WI38 (cell line): ENCODE data around the gene PDZD7.

Experiments used
- H3K4me3 ChIP-seq: 2 replicates; pipeline ENCODE4 v1.5.1; 2011; ENCODE audit warnings: low read depth, mild to moderate bottlenecking, control low read depth, low read length
- TF ChIP-seq, protein P1 (sequence below): IDR thresholded peaks from 2 replicates; pipeline ENCODE4 v1.5.1; 2012; ENCODE audit warnings: low read depth, mild to moderate bottlenecking, control low read depth, low read length

Gene PDZD7

DNA sequence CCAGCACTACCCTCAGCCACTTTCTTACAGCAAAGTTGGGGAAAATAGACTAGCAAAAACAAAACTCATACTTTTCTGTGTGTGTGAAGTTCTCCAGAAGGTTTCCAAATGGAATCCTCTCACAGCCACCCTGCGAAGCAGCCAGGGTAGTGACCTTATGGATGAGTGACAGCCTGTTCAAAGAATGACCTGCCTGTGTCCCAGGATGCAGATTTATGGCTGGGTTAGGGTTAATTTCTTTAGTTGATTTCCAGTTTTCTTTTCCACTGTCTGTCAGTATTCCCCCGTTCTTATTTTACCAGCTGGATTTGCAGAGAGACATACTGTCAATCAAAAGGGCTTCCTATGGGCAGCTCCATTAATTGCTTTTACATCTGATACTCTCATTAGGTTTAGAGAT lies 64.0 kb downstream of the PDZD7 start:
- TF ChIP-seq, protein P1, sequence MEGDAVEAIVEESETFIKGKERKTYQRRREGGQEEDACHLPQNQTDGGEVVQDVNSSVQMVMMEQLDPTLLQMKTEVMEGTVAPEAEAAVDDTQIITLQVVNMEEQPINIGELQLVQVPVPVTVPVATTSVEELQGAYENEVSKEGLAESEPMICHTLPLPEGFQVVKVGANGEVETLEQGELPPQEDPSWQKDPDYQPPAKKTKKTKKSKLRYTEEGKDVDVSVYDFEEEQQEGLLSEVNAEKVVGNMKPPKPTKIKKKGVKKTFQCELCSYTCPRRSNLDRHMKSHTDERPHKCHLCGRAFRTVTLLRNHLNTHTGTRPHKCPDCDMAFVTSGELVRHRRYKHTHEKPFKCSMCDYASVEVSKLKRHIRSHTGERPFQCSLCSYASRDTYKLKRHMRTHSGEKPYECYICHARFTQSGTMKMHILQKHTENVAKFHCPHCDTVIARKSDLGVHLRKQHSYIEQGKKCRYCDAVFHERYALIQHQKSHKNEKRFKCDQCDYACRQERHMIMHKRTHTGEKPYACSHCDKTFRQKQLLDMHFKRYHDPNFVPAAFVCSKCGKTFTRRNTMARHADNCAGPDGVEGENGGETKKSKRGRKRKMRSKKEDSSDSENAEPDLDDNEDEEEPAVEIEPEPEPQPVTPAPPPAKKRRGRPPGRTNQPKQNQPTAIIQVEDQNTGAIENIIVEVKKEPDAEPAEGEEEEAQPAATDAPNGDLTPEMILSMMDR = no peak
- H3K4me3 ChIP-seq = no peak overlapping the region

GRCh38 chr10:100965820-100966219 lies 65.1 kb downstream of the PDZD7 start:
- H3K4me3 ChIP-seq = no peak overlapping the region
- TF ChIP-seq, protein P1 = no peak

GRCh38 chr10:100963826-100964225 lies 67.1 kb downstream of the PDZD7 start:
- TF ChIP-seq, protein P1 = no peak
- no peak overlapping the region for H3K4me3 ChIP-seq

DNA sequence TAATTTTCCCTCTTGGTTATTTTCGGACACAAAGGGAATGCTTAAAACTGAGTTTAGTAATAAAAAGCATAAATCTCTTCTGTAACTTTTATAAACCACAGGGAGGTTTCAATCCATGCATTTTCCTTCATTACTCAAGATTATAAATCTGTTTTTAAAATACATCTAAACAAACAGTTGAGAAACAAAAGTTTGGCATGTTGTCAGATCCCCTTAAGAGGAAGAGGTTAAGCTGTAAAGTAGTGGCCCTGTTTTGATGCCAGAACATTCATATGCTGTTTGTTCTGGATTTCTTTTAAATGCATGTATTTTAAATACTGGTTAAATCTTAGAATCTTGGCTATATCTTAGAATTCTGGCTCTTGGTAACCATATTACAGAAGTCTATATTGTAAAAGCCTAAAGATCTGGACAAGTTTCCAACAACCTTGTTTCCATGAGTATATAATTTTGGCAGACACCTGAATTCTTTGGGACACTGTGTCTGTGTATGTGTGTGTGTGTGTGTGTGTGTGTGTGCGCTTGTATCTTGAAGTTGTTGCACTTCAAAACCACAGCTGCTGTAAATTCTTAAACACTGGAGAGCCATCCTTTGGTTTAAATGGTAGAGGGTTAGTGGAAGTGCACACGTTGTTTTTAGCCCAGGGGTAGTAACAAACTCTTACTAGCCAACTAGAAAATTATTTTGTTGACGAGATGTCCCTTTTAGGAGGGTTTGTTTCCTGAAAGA lies 68.4 kb downstream of the PDZD7 start:
- TF ChIP-seq, protein P1 = no peak
- H3K4me3 ChIP-seq = no peak overlapping the region

DNA sequence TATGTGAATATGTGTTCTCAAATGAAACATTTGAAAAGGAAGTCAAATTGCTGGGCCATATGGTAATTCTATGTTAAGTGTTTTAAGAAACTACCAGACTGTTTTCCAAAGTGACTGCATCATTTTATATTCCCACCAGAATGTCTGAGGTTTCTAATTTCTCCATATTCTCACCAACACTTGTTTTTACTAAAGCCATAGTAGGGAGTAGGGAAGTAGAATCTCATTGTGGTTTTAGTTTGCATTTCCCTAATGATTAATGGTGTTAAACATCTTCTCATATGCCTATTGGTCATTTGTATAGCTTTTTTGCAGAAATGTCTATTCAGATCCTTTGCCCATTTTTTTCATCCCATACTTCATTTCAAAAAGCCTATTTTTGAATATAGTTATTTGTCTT lies 70.7 kb downstream of the PDZD7 start:
- H3K4me3 ChIP-seq = no peak overlapping the region
- TF ChIP-seq, protein P1 = no peak
